ENCODE data around the gene MND1.

Gene MND1

DNA sequence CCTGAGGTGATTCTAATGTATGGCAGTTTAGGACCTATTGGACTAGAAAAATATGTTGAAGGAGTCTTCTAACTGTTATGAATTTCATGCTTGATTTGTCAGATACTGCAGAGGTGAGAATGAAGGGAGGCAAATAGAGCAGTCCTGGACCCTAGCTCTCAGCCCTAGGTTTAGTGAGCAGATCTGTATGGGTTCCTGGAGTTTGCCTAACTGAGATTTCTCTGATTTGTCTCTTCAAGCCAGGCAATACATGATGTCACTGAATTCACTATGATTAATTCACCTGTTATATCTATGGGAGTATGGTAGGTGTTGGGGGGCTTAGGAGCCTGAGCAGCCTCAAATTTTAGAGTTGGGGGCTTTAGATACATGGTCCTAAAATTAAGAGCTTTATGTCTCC, 2.6 kb downstream of the MND1 start:
- no peak for DNase-seq

DNA sequence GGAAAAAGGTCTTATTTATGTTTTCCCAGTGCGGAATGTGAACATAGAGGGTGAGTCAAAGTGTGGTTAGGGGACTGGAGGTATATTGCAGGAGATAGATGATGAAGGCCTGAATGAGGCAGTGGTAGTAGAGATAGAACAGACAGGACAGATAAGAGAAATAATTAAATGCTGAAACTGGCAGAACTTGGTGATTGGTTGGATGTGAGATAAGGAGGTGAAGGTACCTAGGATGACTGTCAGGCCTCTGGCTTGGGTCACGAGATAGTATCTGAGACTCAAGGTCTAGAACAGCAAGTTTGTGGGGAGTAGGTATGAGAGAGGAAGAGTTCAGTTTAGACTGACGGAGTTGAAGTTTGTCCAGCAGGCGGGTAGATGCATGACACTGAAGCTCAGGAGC, 3.5 kb downstream of the MND1 start:
- no peak for DNase-seq

DNA sequence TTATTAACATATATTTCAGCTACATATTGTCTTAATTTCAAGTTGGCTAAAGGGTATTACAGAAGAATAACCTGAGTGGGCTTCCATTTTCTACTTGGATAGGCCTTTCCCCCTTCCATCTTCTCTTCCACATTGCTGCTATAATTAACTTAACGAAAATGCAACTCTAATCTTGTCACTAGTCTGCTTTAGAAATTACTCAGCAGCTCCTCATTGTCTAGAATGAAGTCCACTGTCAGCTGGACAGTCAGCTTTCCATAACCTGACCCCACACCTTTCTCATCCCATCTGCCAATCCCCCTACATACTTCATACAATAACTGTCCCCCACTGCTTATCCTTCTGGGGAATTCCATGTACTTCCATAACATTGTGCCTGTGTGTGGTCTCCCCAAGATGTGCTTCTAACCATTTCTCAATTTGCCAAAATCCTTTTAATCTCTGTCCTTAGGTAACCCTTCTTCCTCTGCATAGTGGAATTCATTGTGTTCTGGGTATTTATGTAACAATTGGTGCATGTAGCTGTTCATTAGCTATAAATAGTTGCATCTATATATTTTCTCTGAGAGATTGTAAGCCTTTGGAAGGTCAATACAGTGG, 4.8 kb downstream of the MND1 start:
- DNase-seq, result no peak

DNA sequence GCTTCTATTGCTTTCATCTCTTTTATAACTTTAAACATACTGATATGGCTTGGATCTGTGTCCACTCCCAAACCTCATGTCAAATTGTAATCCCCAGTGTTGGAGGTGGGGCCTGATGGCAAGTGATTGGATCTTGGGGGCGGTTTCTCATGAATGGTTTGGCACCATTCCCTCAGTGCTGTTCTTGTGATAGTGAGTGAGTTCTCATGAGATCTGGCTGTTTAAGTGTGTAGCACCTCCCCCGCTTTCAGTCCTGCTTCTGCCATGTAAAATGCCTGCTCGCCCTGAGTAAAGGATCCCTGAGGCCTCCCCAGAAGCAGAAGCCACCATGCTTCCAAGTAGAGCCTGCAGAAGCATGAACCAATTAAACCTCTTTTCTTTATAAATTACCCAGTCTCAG, 17.7 kb downstream of the MND1 start:
- DNase-seq, result no peak

DNA sequence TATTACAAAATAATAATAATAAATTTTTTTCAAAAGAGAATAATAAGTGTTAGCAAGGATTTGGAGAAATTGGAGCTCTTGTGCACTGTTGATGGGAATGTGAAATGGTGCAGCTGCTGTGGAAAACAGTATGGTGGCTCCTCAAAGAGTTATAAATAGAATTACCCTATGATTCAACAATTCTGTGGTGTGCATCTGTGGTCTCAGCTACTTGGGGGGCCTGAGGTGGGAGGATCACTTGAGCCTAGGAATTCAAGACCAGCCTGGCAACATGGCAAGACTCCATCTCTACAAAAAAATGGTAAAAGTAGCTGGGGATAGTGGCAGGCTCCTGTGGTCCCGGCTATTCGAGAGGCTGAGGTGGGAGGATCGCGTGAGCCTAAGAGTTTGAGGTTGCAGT, 19.6 kb downstream of the MND1 start:
- no peak for DNase-seq

DNA sequence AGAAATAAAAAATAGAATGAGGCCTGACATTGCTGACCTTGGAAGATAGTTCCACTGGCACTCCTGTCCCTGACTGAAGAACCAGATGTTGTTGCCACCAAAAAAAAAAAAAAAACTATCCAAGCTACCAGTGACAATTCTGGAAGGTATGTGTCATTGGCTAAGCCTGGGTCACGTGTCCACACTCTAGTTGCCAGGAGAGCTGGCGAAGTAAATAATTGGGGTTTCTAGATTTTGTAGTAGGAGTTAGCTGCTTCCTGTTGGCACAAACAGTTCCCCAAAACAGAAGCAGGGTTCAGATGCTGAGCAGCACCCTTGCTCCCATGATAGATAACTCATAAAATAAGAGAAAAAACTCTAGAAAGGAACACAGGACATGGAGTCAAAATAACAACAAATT, 20.5 kb downstream of the MND1 start:
- no peak for DNase-seq

DNA sequence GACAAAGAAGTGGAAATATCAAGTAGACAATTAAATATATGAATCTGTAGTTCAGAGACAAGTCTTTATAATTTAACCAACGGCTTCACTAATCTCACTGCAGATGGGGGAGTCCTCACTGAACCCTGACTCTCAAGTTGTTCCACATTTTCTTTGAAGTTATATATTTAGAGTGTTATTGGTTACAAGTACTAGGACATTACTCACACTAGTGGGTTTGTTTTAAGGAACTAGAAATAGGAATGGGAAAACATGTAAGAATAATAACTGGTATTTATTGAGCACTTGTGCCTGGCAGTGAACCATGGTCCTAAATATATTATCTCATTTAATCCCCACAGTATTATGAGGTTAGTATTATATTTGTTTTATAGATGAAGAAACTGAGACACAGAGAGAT, 22.0 kb downstream of the MND1 start:
- no peak for DNase-seq

DNA sequence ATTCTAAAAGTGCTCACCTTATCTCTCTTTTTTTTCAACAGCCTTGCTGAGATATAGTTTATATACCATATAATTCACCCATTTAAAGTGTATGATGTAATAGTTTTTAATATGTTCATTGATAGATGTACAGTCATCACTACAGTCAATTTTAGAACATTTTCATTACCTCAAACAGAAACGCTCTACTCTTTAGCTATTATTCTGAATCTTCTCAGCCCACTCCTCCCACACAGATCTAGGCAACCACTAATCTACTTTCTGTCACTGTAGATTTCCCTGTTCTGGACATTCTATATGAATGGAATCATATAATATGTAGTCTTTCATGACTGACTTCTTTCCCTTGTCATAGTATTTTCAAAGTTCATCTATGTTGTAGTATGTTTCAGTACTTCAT, 22.6 kb downstream of the MND1 start:
- no peak for DNase-seq

DNA sequence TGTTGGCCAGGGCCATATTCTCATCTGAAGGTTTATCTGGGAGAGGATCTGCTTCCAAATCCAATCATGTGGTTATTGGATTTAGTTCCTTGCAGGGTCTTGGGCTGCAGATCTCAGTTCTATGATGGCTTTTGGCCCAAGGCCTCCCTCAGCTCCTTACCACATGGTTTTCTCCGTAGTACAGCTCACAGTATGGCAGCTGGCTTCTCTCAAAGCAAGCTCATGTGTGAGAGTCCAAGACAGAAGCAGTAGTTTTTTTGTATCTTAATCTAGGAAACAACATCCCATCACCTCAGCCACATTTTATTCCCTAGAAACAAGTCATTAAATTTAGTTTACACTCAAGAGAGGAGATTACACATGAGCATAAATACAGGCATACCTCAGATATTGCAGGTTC, 24.5 kb downstream of the MND1 start:
- no peak for DNase-seq

DNA sequence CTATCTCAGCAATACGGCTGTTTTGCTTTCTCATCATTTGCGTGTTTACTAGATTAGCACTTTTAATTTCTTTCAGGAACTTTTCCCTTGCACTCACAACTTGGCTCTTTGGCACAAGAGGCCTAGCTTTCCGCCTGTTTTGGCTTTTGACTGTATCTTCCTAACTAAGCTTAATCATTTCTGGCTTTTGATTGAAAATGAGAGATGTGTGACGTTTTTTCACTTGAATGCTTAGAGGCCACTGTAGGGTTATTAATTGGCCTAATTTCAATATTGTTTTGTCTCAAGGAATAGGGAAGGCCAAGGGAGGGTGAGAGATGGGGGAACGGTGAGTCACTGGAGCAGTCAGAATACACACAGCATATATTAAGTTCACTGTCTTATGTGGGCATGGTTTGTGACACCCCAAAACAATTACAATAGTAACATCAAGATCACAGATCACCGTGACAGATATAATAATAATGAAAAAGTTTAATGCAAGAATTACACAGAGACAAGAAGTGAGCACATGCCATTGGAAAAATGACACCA, 27.3 kb downstream of the MND1 start:
- no peak for DNase-seq

DNA sequence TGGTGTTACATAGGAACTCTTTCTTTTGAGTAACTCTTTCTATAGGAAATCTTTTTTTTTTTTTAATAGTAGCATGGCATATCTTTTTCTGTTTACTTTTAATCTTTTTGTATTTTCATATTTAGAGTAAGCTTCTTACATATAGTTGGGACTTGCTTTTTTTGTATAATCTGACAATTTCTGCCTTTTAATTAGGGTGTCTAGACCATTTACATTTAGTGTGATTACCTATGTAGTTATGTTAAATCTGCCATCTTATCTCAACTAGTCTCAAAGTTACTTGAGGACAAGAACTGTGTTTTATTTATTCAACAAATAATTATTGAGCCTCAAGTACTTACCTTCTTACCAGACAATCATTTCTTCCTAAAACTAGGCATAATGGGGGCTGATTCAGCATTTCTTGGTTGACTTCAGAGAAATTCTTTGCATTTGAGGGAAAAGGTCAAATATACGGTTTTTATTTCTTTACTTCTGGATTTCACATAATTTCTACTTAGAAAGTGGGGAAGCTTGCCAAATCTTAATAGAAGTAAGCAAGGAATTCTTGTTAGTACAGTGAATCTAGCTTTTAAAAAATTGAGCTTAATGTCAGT, 28.6 kb downstream of the MND1 start:
- no peak for DNase-seq

DNA sequence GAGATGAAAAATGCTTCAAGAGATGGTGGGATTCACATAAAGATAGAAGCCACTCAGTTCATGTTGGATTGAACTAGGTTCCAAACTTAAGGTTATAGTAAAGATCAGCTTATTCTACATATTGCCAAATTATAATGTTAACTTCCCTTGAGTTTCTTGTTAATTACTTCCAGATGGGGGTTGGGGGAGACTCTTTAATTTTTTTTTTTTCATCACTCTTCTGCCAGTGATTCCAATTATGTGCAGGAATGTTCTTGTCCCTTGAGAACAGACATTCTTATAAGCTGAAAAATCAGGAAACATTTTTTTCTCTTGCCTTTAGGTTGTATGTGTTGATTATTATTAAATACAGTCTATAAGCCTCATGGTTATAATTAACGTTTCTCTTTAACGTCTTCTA, 30.0 kb downstream of the MND1 start:
- no peak for DNase-seq

DNA sequence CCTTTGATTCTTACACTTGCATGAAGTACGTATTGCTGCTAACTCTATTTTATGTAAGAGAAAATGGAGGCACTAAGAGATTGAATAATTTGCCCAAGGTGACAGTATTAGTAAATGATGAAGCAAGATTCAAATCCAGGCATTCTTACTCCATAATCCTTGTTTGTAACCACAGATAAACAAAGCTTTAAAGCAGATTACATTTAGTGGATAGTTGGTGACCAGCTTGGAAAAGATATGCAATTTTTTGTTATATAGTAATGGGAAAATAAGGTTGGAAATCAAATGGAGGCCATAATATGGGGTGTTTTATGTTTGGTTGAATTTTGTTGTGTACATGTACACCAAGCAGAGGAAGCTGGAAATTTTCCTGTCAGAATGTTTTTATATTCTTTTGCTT, 30.8 kb downstream of the MND1 start:
- DNase-seq, result no peak

DNA sequence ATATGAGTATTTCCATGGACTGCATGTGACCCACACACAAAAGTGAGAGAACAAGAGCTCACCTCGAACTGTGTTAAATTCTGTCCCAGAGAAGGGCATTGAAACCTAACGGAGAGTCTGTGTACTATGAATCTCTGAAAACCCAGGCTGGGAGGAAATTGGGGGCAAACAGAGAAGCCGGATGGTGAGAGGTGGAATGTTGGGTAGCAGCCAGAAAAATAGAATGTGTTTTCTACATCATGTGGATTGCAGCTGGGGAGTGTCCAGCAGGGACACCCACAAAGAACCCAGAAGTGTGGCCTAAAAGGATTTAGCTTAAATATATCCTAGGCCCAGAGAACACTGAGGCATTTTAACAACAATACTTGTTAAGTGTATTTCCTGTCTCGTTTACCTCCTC, 38.6 kb downstream of the MND1 start:
- no peak for DNase-seq

DNA sequence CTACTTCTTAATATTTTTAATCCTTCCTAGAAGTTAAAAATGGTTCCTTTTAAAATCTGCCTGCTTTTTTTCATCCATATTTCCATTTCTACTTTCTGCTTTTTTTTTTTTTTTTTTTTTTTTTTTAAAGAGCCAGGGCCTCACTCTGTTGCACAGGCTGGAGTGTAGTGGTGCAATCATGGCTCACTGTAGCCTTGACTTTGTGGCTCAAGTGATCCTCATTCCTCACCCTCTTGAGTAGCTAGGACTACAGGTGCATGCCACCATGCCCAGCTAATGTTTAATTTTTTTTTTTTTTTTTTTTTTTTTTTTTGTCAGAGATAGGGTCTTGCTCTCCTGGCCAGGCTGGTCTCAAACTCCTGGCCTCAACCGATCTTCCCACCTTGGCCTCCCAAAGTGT, 39.7 kb downstream of the MND1 start:
- no peak for DNase-seq

DNA sequence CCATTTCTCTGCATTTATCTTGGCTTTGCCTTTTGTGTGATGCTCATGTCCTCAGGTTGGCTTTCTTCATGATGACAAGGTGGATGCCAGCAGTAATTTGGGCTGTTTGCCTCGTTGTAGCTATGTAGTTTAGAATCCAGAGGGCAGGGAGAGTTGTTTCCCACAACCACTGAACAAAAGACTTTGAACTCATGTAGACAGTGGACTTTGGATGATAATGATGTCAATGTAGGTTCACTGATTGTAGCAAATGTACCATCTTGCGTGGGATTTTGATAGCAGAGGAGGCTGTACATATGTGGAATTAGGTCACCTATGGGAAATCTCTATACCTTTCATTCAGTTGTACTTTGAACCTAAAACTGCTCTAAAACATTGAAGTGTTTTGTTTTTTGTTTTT, 41.3 kb downstream of the MND1 start:
- DNase-seq, result no peak

DNA sequence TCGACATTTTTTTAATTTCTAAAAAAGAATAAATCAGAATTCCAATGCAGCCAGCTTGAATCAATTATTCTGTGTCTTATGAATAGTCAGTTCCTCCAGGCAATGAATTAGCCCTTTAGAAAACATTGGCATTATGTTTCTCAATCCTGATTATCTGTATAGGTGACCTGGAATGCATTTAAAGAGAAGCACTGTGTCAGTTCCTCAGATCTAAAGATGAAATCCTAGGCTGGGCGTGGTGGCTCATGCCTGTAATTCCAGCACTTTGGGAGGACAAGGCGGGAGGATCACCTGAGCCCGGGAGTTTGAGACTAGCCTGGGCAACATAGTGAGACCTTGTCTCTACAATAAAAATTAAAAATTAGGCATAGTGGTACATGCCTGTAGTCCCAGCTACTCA, 43.5 kb downstream of the MND1 start:
- DNase-seq, result no peak

DNA sequence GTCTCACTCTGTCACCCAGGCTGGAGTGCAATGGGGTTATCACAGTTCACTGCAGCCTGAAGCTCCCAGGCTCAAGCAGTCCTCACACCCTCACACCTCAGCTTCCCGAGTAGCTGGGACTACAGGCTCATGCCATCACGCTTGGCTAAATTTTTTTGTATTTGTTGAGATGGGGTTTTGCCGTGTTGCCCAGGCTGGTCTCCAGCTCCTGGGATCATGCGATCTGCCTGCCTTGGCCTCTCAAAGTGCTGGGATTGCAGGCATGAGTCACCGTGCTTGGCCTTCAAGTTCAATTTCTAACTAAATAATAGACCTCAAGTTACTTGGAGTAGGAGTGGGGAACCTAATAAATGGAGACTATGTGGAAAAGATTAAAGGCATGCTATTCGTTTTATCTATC, 48.9 kb downstream of the MND1 start:
- no peak for DNase-seq

DNA sequence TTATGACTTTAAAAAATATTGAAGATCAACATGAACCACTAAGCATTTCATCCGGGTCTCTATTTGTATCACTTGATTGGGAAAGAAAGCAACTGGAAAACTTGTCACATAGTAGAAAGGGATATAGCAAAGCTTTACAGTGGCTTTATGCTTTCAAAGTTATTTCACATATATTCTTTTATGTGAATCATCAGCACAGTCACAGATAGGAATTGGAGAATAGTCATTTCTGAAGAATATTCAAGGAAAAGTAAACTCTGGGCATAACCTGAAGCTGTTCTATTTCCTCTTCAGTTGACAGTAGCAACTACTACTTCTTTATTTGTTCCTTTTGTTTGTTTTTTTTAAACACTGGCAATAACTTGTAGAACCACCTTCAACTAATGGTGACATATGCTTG, 50.5 kb downstream of the MND1 start:
- no peak for DNase-seq

DNA sequence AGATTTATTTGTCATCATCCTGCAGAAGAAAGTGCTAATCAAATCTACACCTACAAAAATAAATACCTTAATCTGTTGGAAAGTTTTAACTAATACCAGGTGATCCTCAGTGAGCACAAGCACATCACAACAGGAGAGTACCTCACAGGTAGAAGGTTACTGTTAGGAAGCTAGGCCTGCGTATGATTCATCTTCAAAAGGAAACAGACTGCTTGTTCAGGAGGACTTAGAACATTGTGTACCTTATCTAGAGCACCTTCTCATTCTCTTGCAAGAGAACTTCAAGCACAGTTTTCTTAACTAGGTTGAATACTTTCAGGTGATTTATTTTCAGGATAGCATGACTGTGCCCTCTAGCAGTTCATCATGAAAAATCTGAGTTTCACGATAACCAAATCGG, 54.2 kb downstream of the MND1 start:
- no peak for DNase-seq

DNA sequence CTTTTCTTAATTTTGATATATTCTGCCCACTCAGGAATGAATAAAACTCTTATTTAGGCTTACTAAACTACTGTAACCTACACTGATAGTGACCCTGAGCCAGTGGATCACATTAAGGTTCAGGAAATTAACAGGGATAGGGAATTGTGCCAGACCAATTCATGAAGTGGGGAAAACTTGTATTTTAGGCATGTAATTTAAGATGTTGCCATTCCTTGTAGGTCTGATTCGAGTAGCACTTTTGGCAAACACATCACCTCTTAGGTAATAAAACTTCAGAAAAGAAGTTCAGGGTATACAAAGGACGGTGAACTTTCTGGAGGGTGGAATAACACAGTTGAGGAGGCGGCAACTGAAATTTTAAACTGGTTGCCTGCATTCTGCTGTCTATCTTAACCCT, 54.9 kb downstream of the MND1 start:
- DNase-seq, result no peak

DNA sequence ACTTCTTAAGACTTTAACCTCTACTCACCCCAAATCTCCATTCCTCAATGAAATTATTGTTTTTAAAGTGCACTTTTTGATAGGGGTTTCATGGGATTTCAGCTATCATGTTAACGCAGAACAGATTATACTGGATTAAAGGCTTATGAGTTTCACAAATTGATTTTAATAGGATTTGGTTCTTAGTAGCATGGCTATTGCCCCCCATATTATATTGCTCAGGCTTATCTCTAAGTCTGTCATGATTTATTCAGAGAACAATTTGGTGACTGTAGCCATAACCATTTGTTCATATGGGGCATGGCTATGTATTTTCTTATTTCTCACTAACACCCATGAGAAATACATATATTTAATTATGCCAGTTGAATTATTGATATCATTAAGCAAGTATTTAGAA, 57.0 kb downstream of the MND1 start:
- DNase-seq, result no peak

DNA sequence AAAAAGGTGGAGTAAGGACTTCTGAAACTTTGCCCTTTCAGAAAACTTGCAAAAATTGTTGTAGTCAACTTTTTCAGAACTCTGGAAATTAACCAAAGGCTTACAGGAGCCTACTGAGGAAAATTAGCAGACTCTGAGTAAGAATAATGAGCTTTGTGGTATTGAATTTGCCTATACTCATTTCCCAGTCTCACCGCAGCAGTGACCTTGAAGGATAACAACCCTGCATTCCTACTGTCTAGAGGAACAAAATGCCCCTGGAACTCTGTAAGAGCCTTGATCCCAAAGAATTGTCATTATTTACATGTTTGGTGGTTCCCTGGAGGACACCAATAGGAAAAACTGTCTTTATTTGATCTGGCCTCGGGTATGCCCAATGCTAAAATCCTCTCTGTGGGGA, 57.9 kb downstream of the MND1 start:
- no peak for DNase-seq

DNA sequence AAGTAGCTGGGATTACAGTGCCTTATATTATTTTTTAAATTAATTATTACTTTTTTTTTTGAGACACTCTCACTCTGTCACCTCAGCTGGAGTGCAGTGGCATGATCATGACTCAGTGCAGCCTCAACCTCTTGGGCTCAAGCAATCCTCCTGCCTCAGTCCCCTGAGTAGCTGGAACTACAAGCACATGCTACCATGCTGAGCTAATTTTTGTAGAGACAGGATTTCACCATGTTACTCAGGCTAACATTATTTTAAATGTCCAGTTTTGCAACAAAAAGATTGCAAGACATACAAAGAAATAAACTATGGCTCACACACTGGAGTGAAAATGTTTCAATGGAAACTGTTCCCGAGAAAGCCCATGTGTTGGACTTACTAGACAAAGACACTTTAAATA, 59.2 kb downstream of the MND1 start:
- no peak for DNase-seq

DNA sequence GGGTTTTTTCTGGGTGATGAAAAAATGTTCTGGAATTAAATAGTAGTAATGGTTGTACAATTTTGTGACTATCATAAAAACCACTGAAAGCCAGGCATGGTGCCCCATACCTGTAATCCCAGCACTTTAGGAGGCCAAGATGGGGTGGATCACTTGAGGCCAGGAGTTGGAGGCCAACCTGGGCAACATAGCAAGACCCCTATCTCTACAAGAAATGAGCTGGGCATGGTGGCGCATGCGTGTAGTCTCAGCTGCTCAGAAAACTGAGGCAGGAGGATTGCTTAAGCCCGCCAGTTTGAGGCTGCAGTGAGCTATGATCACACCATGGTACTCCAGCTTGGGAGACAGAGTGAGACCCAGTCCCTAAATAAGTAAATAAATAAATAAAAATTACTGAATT, 63.4 kb downstream of the MND1 start:
- DNase-seq, result no peak

All from DMS79 (cell line).